HG02870 (cell line): ENCODE data around the gene LHFPL2.

ENCODE experiments used
- ATAC-seq: cut with Tn5 transposase; IDR thresholded peaks from one replicate; pipeline ENCODE4 v1.9.1; 2021; ENCODE audit warnings: mild to moderate bottlenecking, moderate library complexity; ENCODE audit not compliant: unreplicated experiment

The LHFPL2 gene

GRCh38 chr5:78547183-78547582 lies 101.4 kb downstream of the LHFPL2 start:
- ATAC-seq = no peak

GRCh38 chr5:78546276-78546996 lies 102.1 kb downstream of the LHFPL2 start:
- ATAC-seq = no peak

- no peak for ATAC-seq
Observed at GRCh38 chr5:78545406-78545805, 103.2 kb downstream of the LHFPL2 start.

GRCh38 chr5:78544561-78545201 lies 103.9 kb downstream of the LHFPL2 start:
- no peak for ATAC-seq

DNA sequence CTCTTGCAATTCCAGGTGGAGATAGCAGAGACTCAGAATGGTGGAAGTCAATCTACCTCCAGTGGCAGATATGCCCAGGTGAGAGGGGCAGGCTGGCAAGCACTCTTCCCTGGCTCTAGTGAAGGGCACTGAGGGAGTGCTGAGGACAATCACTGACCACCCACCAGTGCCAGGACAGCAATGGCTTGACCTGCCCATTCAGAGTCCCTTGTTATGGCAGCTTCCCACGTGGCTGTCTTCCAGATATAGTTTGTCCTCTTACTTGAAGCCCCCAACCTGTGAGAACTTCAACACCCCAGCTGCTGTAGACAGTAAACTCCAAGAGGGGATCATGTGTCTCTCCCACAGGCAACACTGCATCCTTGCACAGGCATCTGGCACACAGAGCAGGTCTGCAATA lies 104.7 kb downstream of the LHFPL2 start:
- ATAC-seq = no peak

DNA sequence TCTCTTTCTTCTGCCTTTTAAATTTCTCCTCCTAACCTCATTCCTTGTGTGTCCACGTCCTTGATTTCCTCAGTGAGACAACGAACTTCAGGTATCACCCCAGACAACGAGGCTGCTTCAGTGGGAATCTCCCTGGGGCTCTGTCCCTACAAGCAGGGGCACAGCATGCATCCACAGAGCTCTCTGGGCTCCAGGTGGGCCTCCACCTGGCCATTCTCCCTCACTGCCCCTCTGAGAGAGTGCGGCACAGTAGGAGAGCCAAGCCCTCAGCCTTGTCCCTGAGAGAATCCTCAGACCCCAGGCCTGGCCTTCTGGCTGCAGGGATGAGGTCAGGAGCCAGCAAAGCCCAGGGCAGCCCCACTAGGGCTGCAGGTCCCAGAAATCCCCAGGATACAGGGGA lies 105.3 kb downstream of the LHFPL2 start:
- ATAC-seq = no peak

GRCh38 chr5:78542321-78542840 lies 106.2 kb downstream of the LHFPL2 start:
- ATAC-seq = no peak

GRCh38 chr5:78541086-78541654 lies 107.4 kb downstream of the LHFPL2 start:
- no peak for ATAC-seq

GRCh38 chr5:78540335-78541085 lies 108.1 kb downstream of the LHFPL2 start:
- no peak for ATAC-seq

GRCh38 chr5:78538240-78538850 lies 110.2 kb downstream of the LHFPL2 start:
- no peak for ATAC-seq

- no peak for ATAC-seq
Observed at GRCh38 chr5:78537821-78538220, 110.8 kb downstream of the LHFPL2 start.

GRCh38 chr5:78537411-78537810 lies 111.2 kb downstream of the LHFPL2 start:
- no peak for ATAC-seq

- ATAC-seq = no peak
Observed at GRCh38 chr5:78536661-78537196, 111.8 kb downstream of the LHFPL2 start.

DNA sequence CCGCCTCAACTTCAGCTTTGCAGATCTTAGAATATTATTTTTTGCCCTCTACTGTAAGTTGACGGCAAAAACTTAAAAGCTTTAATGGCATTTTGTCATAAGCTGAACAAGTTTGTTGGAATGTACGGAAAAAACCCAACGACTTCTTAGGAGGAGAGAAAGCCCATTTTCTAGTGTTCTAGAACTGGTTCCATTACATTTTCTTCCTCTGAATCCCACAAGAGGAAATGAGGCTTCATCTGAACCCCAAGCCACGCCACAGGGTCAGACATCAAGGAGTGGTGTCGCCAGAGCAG lies 113.7 kb downstream of the LHFPL2 start:
- ATAC-seq = no peak

DNA sequence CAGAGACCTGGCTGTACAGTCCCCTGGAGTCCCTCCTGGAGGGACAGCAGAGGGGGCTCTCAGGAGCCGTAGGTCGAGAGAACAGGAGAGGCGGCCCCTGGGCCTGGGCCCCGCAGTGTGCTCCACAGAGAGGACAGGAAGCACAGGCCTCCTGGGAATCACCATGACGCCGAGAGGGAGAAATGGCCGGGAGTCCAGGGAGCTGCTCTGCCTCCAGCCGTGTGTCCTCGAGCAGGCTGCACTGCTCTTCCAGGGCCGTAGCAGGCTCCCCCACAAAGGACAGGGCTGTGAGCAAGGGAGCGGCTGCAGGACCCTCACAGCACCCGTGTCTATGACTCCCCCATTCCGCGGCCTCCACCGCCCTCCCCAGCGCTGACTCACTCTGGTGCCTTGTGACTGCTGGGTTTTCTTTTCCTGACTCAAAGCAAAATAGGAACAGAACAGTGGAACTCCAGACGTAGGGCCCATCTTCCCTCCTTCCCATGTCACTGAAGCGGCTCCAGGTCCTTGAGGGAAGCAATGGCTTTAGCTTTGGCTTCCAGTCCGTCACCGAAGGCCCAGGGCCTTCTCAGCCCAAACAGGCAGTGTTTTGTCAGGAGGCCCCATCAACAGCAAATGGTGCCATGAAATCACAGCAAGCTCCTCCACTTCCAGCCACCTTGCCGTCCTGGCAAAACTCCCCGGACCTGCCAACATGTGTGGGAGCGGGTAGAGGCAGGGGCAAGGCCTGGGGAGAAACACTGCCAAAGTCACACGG lies 114.2 kb downstream of the LHFPL2 start:
- no peak for ATAC-seq

DNA sequence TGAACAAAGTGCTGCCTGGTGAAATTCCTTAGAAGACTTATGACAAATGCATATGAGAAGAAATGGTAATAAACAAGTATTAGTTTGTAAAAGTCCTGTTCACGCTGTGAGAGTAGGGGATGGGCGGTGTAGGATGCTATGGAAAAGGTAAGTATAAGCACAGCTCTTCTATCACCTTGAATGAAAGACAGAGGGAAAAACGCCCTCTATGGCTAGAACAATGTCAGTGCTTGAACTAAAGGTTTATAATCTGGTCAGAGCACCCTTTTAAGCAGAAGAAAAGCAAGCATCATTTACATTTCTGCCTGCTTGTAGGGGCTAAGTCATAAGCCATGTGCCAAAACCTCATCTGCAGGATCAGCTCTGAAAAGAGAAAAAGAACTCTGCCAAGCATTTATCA lies 115.2 kb downstream of the LHFPL2 start:
- no peak for ATAC-seq

DNA sequence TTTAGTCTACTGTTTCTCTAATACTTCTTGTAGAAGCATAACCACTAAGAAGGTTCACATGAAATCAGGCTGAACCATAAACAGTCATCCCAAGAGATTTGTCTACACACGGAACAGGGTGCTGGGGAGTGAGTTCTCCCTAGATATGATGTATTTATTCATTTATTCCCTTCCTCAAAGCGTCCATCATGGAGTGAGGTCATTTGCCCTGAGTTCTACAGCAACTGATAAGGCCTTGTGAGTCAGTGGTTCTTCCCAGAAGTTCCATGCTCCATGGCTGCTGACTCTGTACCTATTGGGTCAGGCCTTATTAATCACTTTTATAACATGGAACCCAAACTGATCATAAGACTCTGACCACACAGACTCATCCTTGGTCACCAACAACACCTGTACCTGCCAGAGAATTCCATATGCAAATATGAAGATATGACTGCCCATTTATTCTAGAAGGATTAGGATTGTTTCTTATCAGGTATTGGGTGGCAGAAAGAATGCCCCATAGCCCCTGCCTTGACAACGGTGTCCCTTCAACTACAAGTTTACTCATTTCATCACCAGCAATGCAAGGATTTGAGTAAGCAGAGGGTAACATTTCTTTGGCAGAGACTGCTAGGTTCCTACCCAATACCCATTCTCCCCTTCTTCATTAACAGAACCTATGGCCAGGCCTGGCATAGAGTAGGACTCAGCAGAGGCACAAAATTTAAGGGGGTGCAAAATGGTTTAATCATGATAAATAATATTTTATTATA lies 118.1 kb downstream of the LHFPL2 start:
- ATAC-seq = peak; percentile 43

DNA sequence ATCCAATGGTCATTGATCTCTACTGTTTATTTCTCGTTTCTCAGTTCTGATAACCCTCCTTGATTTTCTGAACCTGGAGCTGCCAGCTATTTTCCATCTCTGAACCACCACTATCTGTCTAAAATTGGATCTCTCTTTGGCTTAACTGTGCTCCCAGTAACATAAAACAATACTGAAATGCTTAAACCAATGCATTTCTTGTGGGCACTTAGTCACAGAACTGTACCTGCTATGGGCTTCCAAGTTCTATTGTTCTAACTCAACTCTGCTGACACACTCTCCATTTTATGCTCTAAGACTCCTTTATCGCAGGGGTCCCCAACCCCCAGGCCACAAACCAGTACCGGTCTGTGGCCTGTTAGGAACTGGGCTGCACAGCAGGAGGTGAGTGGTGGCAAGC lies 120.6 kb downstream of the LHFPL2 start:
- no peak for ATAC-seq

DNA sequence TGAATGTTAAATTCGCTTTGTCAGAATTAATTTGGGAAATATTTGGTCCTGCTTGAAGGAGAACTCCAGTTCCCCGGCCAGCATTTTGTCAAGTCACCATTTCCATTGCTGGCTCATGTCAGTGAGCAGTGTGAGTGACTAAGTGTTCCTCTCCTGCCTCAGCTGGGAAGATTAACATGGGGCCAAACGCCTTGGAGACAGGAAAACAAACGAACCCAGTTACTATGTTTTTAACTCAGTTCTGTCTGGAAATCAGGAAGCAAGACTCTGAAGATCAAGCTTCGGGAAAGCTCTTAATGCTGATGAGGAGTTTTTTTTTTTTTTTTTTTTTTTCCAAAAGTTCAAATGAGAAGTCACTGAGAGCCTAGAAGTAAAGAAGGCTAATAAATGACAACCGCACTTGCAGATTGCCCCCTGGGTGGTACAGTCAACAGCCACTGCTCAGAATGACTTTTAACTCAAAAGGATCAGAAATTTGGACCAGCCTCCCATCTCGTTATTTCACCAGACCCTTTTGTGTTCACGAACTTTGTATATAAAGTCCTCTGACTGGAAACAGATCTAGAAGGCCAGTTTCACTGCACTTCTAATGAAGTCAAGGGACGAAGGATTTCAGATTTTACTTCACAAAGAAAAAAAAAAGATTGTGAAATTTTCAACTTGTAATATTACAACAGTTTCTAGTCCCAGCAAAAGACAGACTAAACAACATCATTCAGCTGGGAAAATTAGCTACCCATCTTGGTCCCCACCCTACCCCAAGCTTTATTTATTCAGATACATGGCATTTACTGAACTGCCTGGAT lies 121.3 kb downstream of the LHFPL2 start:
- ATAC-seq = no peak
